HL-60 (cell line): ENCODE measurements around the gene KLHL3.

Experiments used
- CTCF ChIP-seq: IDR thresholded peaks from one replicate; pipeline ENCODE4 v1.5.1; 2011; ENCODE audit warnings: low read length, control low read depth, inconsistent platforms; ENCODE audit not compliant: insufficient read depth
- GABPA ChIP-seq: IDR thresholded peaks from 2 replicates; pipeline ENCODE4 v1.6.1; 2012; ENCODE audit warnings: low read depth
- POLR2AphosphoS5 ChIP-seq: IDR thresholded peaks from 2 replicates; pipeline ENCODE4 v1.6.1; 2012; ENCODE audit warnings: low read depth
- REST ChIP-seq: IDR thresholded peaks from 2 replicates; pipeline ENCODE4 v1.6.1; 2012; ENCODE audit warnings: low read depth; ENCODE audit not compliant: insufficient replicate concordance
- SPI1 ChIP-seq: IDR thresholded peaks from 2 replicates; pipeline ENCODE4 v1.6.1; 2012; ENCODE audit warnings: low read depth, mild to moderate bottlenecking, borderline replicate concordance

- TF ChIP-seq CTCF (no peak), REST (no peak), GABPA (no peak), POLR2AphosphoS5 (no peak), SPI1 (no peak)
Measured at GRCh38 chr5:137604348-137605095, 131.4 kb downstream of the KLHL3 start.
